Activated naive CD4-positive, alpha-beta T cell treated with anti-CD3 and anti-CD28 coated beads for 36 hours (primary cell): ENCODE results near the gene TASOR. TPM values are rescaled to one million over a fixed set of nuclear protein-coding genes. Genes with fewer than 3 reads are reported as not detected.

ENCODE experiments used
- total RNA-seq, 2 experiments: library from RNA; stranded (reverse); gene quantifications; one replicate each; pipeline ENCODE4 v1.2.3, GENCODE V29; 2021

Gene TASOR
- total RNA-seq, 2 experiments from 2014 or later = 39.3 to 39.8 TPM

Other genes with a start within 250 kb of the TASOR start
- gene ERC2, start 214.8 kb downstream of the TASOR start, total RNA-seq = under 1 TPM in 1 of 2 experiments, not detected in 1; 0.12 TPM
- gene CCDC66, start 126.1 kb downstream of the TASOR start, total RNA-seq = 10 to 100 TPM; 29.0 to 29.3 TPM
- gene ARHGEF3, start 118.7 kb upstream of the TASOR start, total RNA-seq = 10 to 100 TPM; 36.4 to 37.7 TPM